Natural killer cell treated with Interleukin-12 subunit alpha and Interleukin-12 subunit beta and Interleukin-15 and Interleukin-18, amount 100 ng/mL, for 72 hours (primary cell): Measurements from ENCODE around the gene ELP4. TPM values are rescaled to one million over a fixed set of nuclear protein-coding genes. Genes with fewer than 3 reads are reported as not detected.
"Not testable (repeated sequence)": the region's sequence is repeated elsewhere in the genome, so short reads cannot be mapped to it uniquely, and the experiment has no call there.

Experiments
- ATAC-seq, 2 donors: fragments of 150-1000 bp; cut with Tn5 transposase in 1 of 2; sonication (Bioruptor Pico), chemical (Tn5 transposase) in 1 of 2; 2 replicates each; pipeline ENCODE4 v1.10.0; 2021
- DNase-seq: peaks from one replicate; pipeline ENCODE4 v3.0.0; 2022; ENCODE audit warnings: low spot score
- H3K27ac Mint-ChIP-seq, 2 donors: 1 replicate in 1 of 2; 2 replicates in 1 of 2; pipeline ENCODE4 v1.8.0; 2022; ENCODE audit warnings: mixed read lengths in 2 of 2, mild to moderate bottlenecking in 1 of 2, moderate library complexity in 1 of 2
- H3K27me3 Mint-ChIP-seq, 2 donors: 1 replicate in 1 of 2; 2 replicates in 1 of 2; pipeline ENCODE4 v1.8.0; 2022; ENCODE audit warnings: mixed read lengths in 2 of 2
- H3K36me3 Mint-ChIP-seq: one replicate; pipeline ENCODE4 v1.8.0; 2022; ENCODE audit warnings: mixed read lengths
- H3K4me1 Mint-ChIP-seq, 2 donors: 1 replicate in 1 of 2; 2 replicates in 1 of 2; pipeline ENCODE4 v1.8.0; 2022; ENCODE audit warnings: low read depth in 2 of 2, mixed read lengths in 2 of 2, mild to moderate bottlenecking in 1 of 2
- H3K4me3 Mint-ChIP-seq: one replicate; pipeline ENCODE4 v1.8.0; 2022; ENCODE audit warnings: mixed read lengths
- H3K9me3 Mint-ChIP-seq: 2 replicates; pipeline ENCODE4 v1.8.0; 2022; ENCODE audit warnings: mixed read lengths
- total RNA-seq, 2 donors: library from RNA; stranded (reverse); gene quantifications; one replicate each; pipeline ENCODE4 v1.2.3, GENCODE V29; 2022

ELP4 gene
- total RNA-seq, 2 donors from 2014 or later, result 20.6 to 24.3 TPM

GRCh38 chr11:31712851-31713250 is 203.3 kb downstream of the ELP4 start:
- ATAC-seq, result no peak
- H3K9me3 Mint-ChIP-seq, result no peaks in the 10 kb centered on the region
- no peak overlapping the region for H3K27ac Mint-ChIP-seq
- H3K4me3 Mint-ChIP-seq, result no peak overlapping the region
- H3K27me3 Mint-ChIP-seq, result no peaks in the 10 kb centered on the region
- H3K4me1 Mint-ChIP-seq, result peaks cover 3 to 6% of the 10 kb centered on the region in 2 donors
- DNase-seq, result no peak
- H3K36me3 Mint-ChIP-seq, result peaks cover 5% of the 10 kb centered on the region

DNA sequence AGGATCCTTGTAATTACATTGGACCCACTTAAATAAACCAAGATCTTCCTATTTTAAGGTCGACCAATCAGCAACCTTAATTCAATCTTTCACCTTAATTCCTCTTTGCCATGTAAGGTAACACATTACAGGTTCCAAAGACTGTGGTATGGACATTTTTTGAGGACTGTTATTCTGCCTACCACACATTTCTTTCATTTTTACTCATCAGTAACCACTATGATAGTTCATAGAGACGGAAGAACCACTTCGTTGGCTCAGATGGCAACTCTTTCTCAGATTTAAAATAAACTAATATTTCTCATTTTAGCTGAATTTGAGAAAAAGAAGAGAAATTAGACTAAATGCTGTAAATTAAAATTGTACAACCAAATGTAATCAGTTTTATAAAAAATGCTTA is 205.3 kb downstream of the ELP4 start:
- Mint-ChIP-seq H3K4me3 (no peak overlapping the region), H3K27me3 (no peaks in the 10 kb centered on the region), H3K4me1 (peaks cover 3 to 6% of the 10 kb centered on the region in 2 donors), H3K36me3 (peaks cover 5% of the 10 kb centered on the region), H3K9me3 (no peaks in the 10 kb centered on the region), H3K27ac (no peak overlapping the region)
- ATAC-seq (no peak), DNase-seq (no peak)

DNA sequence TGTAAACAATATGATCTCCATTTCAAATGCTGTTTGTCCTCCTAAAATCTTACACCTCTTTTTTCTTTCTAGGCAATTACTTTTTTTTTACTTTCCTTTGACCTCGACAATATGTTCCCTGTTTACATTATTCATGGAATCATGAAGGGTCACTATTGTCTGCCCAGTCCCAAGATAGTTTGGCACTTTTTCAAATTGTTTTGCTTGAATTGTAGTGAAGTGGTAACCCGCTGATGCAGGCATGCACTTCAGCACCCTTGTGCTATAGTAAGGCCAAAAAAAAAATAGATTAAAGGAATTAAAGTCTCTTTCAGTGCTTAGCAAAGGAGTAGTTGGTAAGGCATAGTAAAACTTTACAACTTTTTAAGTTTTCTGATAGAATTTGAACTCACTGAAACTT is 210.7 kb downstream of the ELP4 start:
- Mint-ChIP-seq H3K4me1 (peaks cover 0 to 8% of the 10 kb centered on the region in 2 donors), H3K36me3 (no peaks in the 10 kb centered on the region), H3K27ac (no peak overlapping the region), H3K27me3 (no peaks in the 10 kb centered on the region), H3K4me3 (no peak overlapping the region), H3K9me3 (no peaks in the 10 kb centered on the region)
- DNase-seq (no peak), ATAC-seq (no peak)

- Mint-ChIP-seq H3K9me3 (no peaks in the 10 kb centered on the region), H3K4me3 (no peak overlapping the region), H3K4me1 (peaks cover 0 to 8% of the 10 kb centered on the region in 2 donors), H3K27ac (no peak overlapping the region), H3K27me3 (no peaks in the 10 kb centered on the region), H3K36me3 (peaks cover 5% of the 10 kb centered on the region)
- no peak for DNase-seq
- ATAC-seq, result no peak
Measured at GRCh38 chr11:31720671-31721365, 211.3 kb downstream of the ELP4 start.

GRCh38 chr11:31722754-31723153 is 213.2 kb downstream of the ELP4 start:
- H3K27me3 Mint-ChIP-seq, result no peaks in the 10 kb centered on the region
- no peak overlapping the region for H3K4me3 Mint-ChIP-seq
- H3K27ac Mint-ChIP-seq, result no peak overlapping the region
- peaks cover 0 to 8% of the 10 kb centered on the region in 2 donors for H3K4me1 Mint-ChIP-seq
- no peaks in the 10 kb centered on the region for H3K9me3 Mint-ChIP-seq
- ATAC-seq (peak in 1 of 2 donors; percentile 40), DNase-seq (no peak)
- H3K36me3 Mint-ChIP-seq, result peaks cover 10% of the 10 kb centered on the region

GRCh38 chr11:31725176-31725575 is 215.6 kb downstream of the ELP4 start:
- DNase-seq (no peak), ATAC-seq (no peak)
- Mint-ChIP-seq H3K36me3 (peaks cover 15% of the 10 kb centered on the region), H3K4me3 (no peak overlapping the region), H3K27me3 (no peaks in the 10 kb centered on the region), H3K4me1 (peaks cover 0 to 8% of the 10 kb centered on the region in 2 donors), H3K9me3 (no peaks in the 10 kb centered on the region), H3K27ac (no peak overlapping the region)

GRCh38 chr11:31728432-31728831 is 218.9 kb downstream of the ELP4 start:
- H3K9me3 Mint-ChIP-seq, result no peaks in the 10 kb centered on the region
- no peak for ATAC-seq
- DNase-seq, result no peak
- no peak overlapping the region for H3K4me3 Mint-ChIP-seq
- no peak overlapping the region for H3K27ac Mint-ChIP-seq
- peaks cover 0 to 6% of the 10 kb centered on the region in 2 donors for H3K4me1 Mint-ChIP-seq
- H3K36me3 Mint-ChIP-seq, result peaks cover 40% of the 10 kb centered on the region
- H3K27me3 Mint-ChIP-seq, result no peaks in the 10 kb centered on the region

DNA sequence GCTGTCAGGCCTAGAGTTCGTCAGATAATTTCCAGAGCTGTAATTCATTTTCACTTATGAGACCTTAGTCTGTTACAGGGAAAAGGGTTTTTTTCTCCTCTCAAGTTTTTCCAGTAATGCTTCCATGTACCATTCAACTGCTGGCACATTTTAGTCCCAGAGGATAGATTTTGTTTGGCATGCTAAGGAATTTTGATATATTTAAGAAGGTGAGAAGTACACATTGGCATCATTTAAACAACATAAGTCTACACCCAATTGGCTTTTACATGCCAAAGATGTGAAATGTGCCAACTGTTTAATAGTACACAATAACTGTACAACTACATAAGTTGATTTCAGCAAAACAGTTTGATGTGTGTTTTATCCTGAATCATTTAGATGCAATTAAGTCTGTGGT is 230.6 kb downstream of the ELP4 start:
- Mint-ChIP-seq H3K27ac (no peak overlapping the region), H3K36me3 (peaks cover 6% of the 10 kb centered on the region), H3K4me3 (no peak overlapping the region), H3K9me3 (peaks cover 12% of the 10 kb centered on the region), H3K4me1 (no peaks in the 10 kb centered on the region), H3K27me3 (no peaks in the 10 kb centered on the region)
- no peak for ATAC-seq
- no peak for DNase-seq

GRCh38 chr11:31740731-31741368 is 231.3 kb downstream of the ELP4 start:
- H3K27ac Mint-ChIP-seq, H3K4me1 Mint-ChIP-seq, ATAC-seq, DNase-seq, H3K27me3 Mint-ChIP-seq, H3K36me3 Mint-ChIP-seq, H3K4me3 Mint-ChIP-seq: not testable (repeated sequence)
- peaks cover 12% of the 10 kb centered on the region for H3K9me3 Mint-ChIP-seq

GRCh38 chr11:31747581-31747980 is 238.0 kb downstream of the ELP4 start:
- DNase-seq (no peak), ATAC-seq (no peak)
- Mint-ChIP-seq H3K27ac (no peak overlapping the region), H3K36me3 (peaks cover 9% of the 10 kb centered on the region), H3K4me3 (no peak overlapping the region), H3K9me3 (peaks cover 5% of the 10 kb centered on the region), H3K27me3 (no peaks in the 10 kb centered on the region), H3K4me1 (no peaks in the 10 kb centered on the region)

- H3K4me3 Mint-ChIP-seq, result no peak overlapping the region
- no peak for ATAC-seq
- no peaks in the 10 kb centered on the region for H3K36me3 Mint-ChIP-seq
- H3K27ac Mint-ChIP-seq, result no peak overlapping the region
- DNase-seq, result no peak
- H3K4me1 Mint-ChIP-seq, result no peaks in the 10 kb centered on the region
- H3K27me3 Mint-ChIP-seq, result no peaks in the 10 kb centered on the region
- no peaks in the 10 kb centered on the region for H3K9me3 Mint-ChIP-seq
Measured at GRCh38 chr11:31757260-31757835, 247.8 kb downstream of the ELP4 start.

DNA sequence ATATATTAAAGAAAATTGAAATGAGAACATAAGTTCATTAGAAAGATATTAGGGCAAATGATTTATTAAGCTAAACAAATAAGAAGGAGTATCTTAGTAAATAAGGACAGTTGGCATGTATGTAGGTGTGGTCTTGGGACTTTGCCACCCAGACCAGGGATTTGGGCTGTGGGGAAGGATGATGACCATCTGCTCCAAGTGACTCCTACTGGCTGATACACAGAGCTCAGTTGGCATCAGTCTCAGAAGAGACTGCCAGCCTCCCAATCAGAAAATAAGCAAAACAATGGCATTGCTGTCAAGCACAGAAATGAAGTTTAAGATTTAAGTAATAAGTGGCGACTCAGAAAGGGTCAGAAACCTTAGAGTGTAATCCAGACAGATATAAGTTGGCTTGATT is 252.1 kb downstream of the ELP4 start:
- Mint-ChIP-seq H3K4me1 (no peaks in the 10 kb centered on the region), H3K36me3 (no peaks in the 10 kb centered on the region), H3K4me3 (no peak overlapping the region), H3K9me3 (no peaks in the 10 kb centered on the region), H3K27ac (no peak overlapping the region), H3K27me3 (no peaks in the 10 kb centered on the region)
- ATAC-seq, result no peak
- no peak for DNase-seq

GRCh38 chr11:31763296-31763695 is 253.7 kb downstream of the ELP4 start:
- Mint-ChIP-seq H3K9me3 (no peaks in the 10 kb centered on the region), H3K27ac (no peak overlapping the region), H3K36me3 (no peaks in the 10 kb centered on the region), H3K4me1 (no peaks in the 10 kb centered on the region), H3K27me3 (no peaks in the 10 kb centered on the region), H3K4me3 (no peak overlapping the region)
- DNase-seq (no peak), ATAC-seq (no peak)

DNA sequence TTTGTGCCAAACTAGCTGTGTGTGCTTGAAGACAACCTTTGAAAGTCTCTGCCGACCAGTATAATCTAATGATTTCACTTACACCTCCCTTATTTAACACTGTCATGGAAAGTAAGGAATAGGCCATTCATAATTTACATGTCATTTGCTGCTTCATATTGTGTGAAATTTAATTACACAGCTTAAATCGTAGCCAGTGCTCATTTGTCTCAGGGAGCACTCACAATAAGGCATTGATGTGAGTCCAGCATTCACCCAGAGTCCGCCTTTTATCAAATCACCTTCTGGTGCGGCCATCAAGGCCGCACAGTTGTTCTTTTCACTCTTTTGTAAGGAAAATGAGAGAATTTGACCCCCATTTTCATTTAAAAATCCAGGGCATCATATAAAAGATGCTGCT is 254.7 kb downstream of the ELP4 start:
- ATAC-seq (no peak), DNase-seq (no peak)
- Mint-ChIP-seq H3K27me3 (no peaks in the 10 kb centered on the region), H3K27ac (no peak overlapping the region), H3K4me1 (no peaks in the 10 kb centered on the region), H3K9me3 (no peaks in the 10 kb centered on the region), H3K4me3 (no peak overlapping the region), H3K36me3 (no peaks in the 10 kb centered on the region)
